ENCODE data around the gene NPAS3.

GRCh38 chr14:33563191-33563900 lies 624.7 kb downstream of the NPAS3 start:
- no peak for TF ChIP-seq CTCF (conservative IDR thresholded peaks at IDR 0.05; ENCODE audit: low read length)
- TF ChIP-seq EZH2phosphoT487 (IDR thresholded peaks at IDR 0.05; ENCODE audit: borderline replicate concordance), result no peak

Measured in Loucy (cell line).